Iris pigment epithelial cell (primary cell): Measurements from ENCODE around the gene RBP7.

Experiments used
- DNase-seq: peaks from one replicate; pipeline ENCODE4 v3.0.0-alpha.2; 2011; ENCODE audit warnings: low read depth

RBP7 gene

GRCh38 chr1:10031461-10031860 is 34.4 kb downstream of the RBP7 start:
- peak; percentile 71 for DNase-seq

- DNase-seq, result peak; percentile 97
Observed at GRCh38 chr1:10032590-10033358, 35.7 kb downstream of the RBP7 start, which contains the start of gene UBE4B. TSS of gene UBE4B (plus strand) at chr1:10032958. CDS start at chr1:10033671, 713 bp downstream.

GRCh38 chr1:10033359-10033845 is 36.4 kb downstream of the RBP7 start:
- DNase-seq, result peak; percentile 47

GRCh38 chr1:10042746-10043145 is 45.7 kb downstream of the RBP7 start:
- DNase-seq, result no peak

- DNase-seq, result peak; percentile 64
Observed at GRCh38 chr1:10045480-10046355, 48.7 kb downstream of the RBP7 start.

- DNase-seq, result no peak
Observed at GRCh38 chr1:10046356-10047085, 49.5 kb downstream of the RBP7 start.

GRCh38 chr1:10048601-10049000 is 51.6 kb downstream of the RBP7 start:
- DNase-seq, result no peak

GRCh38 chr1:10050611-10051010 is 53.6 kb downstream of the RBP7 start:
- no peak for DNase-seq

- DNase-seq, result no peak
Observed at GRCh38 chr1:10051656-10052055, 54.6 kb downstream of the RBP7 start.

- DNase-seq, result no peak
Observed at GRCh38 chr1:10052347-10052746, 55.3 kb downstream of the RBP7 start.

- DNase-seq, result no peak
Observed at GRCh38 chr1:10054465-10054864, 57.4 kb downstream of the RBP7 start.

GRCh38 chr1:10056599-10056987 is 59.6 kb downstream of the RBP7 start:
- DNase-seq, result no peak

- DNase-seq, result peak; percentile 48
Observed at GRCh38 chr1:10057343-10057742, 60.3 kb downstream of the RBP7 start.

GRCh38 chr1:10057796-10058195 is 60.8 kb downstream of the RBP7 start:
- DNase-seq, result no peak

GRCh38 chr1:10059342-10059718 is 62.3 kb downstream of the RBP7 start:
- DNase-seq, result no peak

- DNase-seq, result no peak
Observed at GRCh38 chr1:10060311-10061100, 63.5 kb downstream of the RBP7 start.

GRCh38 chr1:10061276-10061675 is 64.2 kb downstream of the RBP7 start:
- DNase-seq, result no peak

- no peak for DNase-seq
Observed at GRCh38 chr1:10063878-10064277, 66.8 kb downstream of the RBP7 start.

GRCh38 chr1:10064416-10065343 is 67.7 kb downstream of the RBP7 start:
- no peak for DNase-seq

GRCh38 chr1:10065344-10065685 is 68.3 kb downstream of the RBP7 start:
- peak; percentile 19 for DNase-seq
